Brain microvascular endothelial cell (primary cell): ENCODE results near the gene TBL1X.

ENCODE experiments used
- DNase-seq: peaks from one replicate; pipeline ENCODE4 v3.0.0-alpha.2; 2020
- H3K27ac ChIP-seq: fragments of 250-450 bp; sonication (Bioruptor Pico); 2 replicates; pipeline ENCODE4 v1.5.1; 2020; ENCODE audit warnings: mild to moderate bottlenecking, moderate library complexity
- H3K27me3 ChIP-seq: fragments of 250-450 bp; sonication (Bioruptor Pico); replicated peaks from 2 replicates; pipeline ENCODE4 v1.5.1; 2020; ENCODE audit warnings: mild to moderate bottlenecking
- H3K36me3 ChIP-seq: fragments of 250-450 bp; sonication (Bioruptor Pico); replicated peaks from 2 replicates; pipeline ENCODE4 v1.5.1; 2020; ENCODE audit warnings: mild to moderate bottlenecking
- H3K4me3 ChIP-seq: 2 replicates; pipeline ENCODE4 v1.5.1; 2011; ENCODE audit warnings: low read depth, mild to moderate bottlenecking, control low read depth, low read length, moderate library complexity
- CTCF ChIP-seq: IDR thresholded peaks from 2 replicates; pipeline ENCODE4 v1.5.1; 2011; ENCODE audit warnings: low read depth, mild to moderate bottlenecking, moderate library complexity, low read length, control low read depth, inconsistent platforms; ENCODE audit errors: missing control alignments
- in situ Hi-C: cut with HindIII; loops from 2 replicates; pipeline ENCODE4 v1.10.0; 2017; ENCODE audit warnings: low sequenced_read_pairs, low pct_ligation_motif_present

TBL1X gene

GRCh38 chrX:9526965-9527364, 62.1 kb downstream of the TBL1X start:
- Histone ChIP-seq H3K4me3 (no peak overlapping the region), H3K27ac (no peak overlapping the region), H3K36me3 (no peaks in the 10 kb centered on the region), H3K27me3 (no peaks in the 10 kb centered on the region)
- no peak for DNase-seq
- in situ Hi-C loops, result no loop called here
- peak; percentile 7 for TF ChIP-seq CTCF

GRCh38 chrX:9528498-9528897, 63.6 kb downstream of the TBL1X start:
- H3K27me3 ChIP-seq, result no peaks in the 10 kb centered on the region
- no peak overlapping the region for H3K4me3 ChIP-seq
- H3K27ac ChIP-seq, result no peak overlapping the region
- no peak for DNase-seq
- TF ChIP-seq CTCF, result no peak
- no peaks in the 10 kb centered on the region for H3K36me3 ChIP-seq
- in situ Hi-C loops, result no loop called here

GRCh38 chrX:9529223-9529622, 64.4 kb downstream of the TBL1X start:
- TF ChIP-seq CTCF, result no peak
- in situ Hi-C loops, result no loop called here
- DNase-seq, result no peak
- H3K36me3 ChIP-seq, result no peaks in the 10 kb centered on the region
- no peak overlapping the region for H3K27ac ChIP-seq
- H3K27me3 ChIP-seq, result no peaks in the 10 kb centered on the region
- H3K4me3 ChIP-seq, result no peak overlapping the region

- Histone ChIP-seq H3K27me3 (no peaks in the 10 kb centered on the region), H3K4me3 (peak overlapping the region; percentile 35), H3K27ac (no peak overlapping the region), H3K36me3 (no peaks in the 10 kb centered on the region)
- peak; percentile 84 for DNase-seq
- no peak for TF ChIP-seq CTCF
- in situ Hi-C loops, result no loop called here
Observed at GRCh38 chrX:9530848-9531274, 66.0 kb downstream of the TBL1X start.

GRCh38 chrX:9532349-9532748, 67.5 kb downstream of the TBL1X start:
- DNase-seq, result peak; percentile 44
- Histone ChIP-seq H3K27me3 (no peaks in the 10 kb centered on the region), H3K36me3 (no peaks in the 10 kb centered on the region), H3K27ac (peak overlapping the region; percentile 74), H3K4me3 (no peak overlapping the region)
- in situ Hi-C loops, result no loop called here
- TF ChIP-seq CTCF, result no peak

- no peak for DNase-seq
- no peak for TF ChIP-seq CTCF
- in situ Hi-C loops, result no loop called here
- no peaks in the 10 kb centered on the region for H3K27me3 ChIP-seq
- H3K4me3 ChIP-seq, result no peak overlapping the region
- H3K27ac ChIP-seq, result peak overlapping the region; percentile 74
- H3K36me3 ChIP-seq, result no peaks in the 10 kb centered on the region
Observed at GRCh38 chrX:9533611-9534010, 68.8 kb downstream of the TBL1X start.
